VCaP (cell line): ENCODE measurements around the gene BATF3.

Source experiments
- H3K27ac ChIP-seq: fragments of 450-650 bp; 2 replicates; pipeline ENCODE4 v1.5.1; 2017
- CTCF ChIP-seq: fragments of 450-650 bp; conservative IDR thresholded peaks from 2 replicates; pipeline ENCODE4 v1.5.1; 2017; ENCODE audit warnings: mild to moderate bottlenecking, moderate library complexity

The BATF3 gene

GRCh38 chr1:212687811-212688210 lies 11.8 kb downstream of the BATF3 start:
- TF ChIP-seq CTCF = no peak
- H3K27ac ChIP-seq = no peak overlapping the region

GRCh38 chr1:212686591-212686990 lies 13.0 kb downstream of the BATF3 start:
- no peak for TF ChIP-seq CTCF
- no peak overlapping the region for H3K27ac ChIP-seq

GRCh38 chr1:212686069-212686468 lies 13.6 kb downstream of the BATF3 start:
- no peak for TF ChIP-seq CTCF
- H3K27ac ChIP-seq = no peak overlapping the region

DNA sequence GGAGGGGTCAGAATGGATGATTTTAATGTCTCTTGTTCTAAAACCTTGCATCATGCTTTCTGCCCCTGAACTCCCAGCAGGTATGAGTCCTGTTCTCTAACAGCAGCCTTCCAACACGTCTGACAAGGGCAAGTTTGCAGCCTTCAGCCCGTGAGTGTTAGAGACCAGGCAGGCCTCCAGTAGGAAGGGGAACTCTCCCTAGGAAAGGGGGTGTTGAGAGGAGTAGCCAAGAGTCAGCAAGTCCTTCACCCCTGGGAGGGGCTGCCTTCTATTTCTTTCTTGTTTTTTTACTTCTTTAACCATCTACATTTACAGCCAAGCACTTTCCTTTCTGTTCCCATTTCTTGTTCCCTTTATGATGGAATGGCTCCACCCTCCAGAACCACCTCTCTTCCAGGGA lies 14.2 kb downstream of the BATF3 start:
- H3K27ac ChIP-seq = no peak overlapping the region
- TF ChIP-seq CTCF = no peak

DNA sequence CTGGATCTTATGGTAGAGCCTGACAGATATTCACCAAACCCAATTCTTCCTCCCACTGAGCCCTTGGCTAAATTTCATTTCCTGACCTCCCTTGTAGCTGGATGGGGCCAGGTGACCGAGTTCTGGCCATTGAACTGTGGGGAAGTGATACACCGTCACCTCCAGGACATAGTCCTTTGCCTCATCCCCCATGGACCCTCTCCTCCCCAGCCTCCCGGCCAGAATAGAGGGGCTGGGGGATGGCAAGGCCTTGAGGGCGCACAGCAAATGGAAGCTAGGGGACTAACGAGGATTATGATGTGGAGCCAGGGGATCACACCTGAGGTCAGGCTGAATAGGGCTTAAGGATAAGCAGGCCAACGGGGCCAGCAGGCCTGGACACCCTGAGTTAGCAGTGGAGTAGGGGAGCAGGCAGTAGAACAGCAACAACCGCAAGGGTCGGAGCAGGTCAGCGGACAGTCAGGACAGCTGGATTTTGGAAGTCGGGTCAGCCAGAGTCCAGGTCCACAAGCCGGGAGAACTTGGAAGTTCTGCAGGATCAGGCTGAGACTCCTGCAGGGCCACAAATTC lies 15.0 kb downstream of the BATF3 start:
- no peak for TF ChIP-seq CTCF
- no peak overlapping the region for H3K27ac ChIP-seq

- no peak for TF ChIP-seq CTCF
- H3K27ac ChIP-seq = no peak overlapping the region
Observed at GRCh38 chr1:212684076-212684475, 15.6 kb downstream of the BATF3 start.

- TF ChIP-seq CTCF = no peak
- H3K27ac ChIP-seq = no peak overlapping the region
Observed at GRCh38 chr1:212683357-212683722, 16.3 kb downstream of the BATF3 start.
